OCI-LY1 (cell line): ENCODE measurements around the gene ZP1.

ENCODE experiments used
- H2AFZ ChIP-seq: fragments of 200-600 bp; sonication (generic), shearing (Covaris generic); 2 replicates; pipeline ENCODE4 v1.6.0; 2014; ENCODE audit warnings: antibody characterized with exemption, mild to moderate bottlenecking, low read length
- H3F3A ChIP-seq: fragments of 200-600 bp; sonication (generic), shearing (Covaris generic); 2 replicates; pipeline ENCODE4 v1.6.0; 2014; ENCODE audit warnings: mild to moderate bottlenecking, antibody characterized with exemption, low read length, moderate library complexity; ENCODE audit not compliant: insufficient read depth
- H3K27ac ChIP-seq: fragments of 200-600 bp; sonication (generic); 2 replicates; pipeline ENCODE4 v1.5.1; 2014; ENCODE audit warnings: low read length, mixed run types, mild to moderate bottlenecking, low read depth; ENCODE audit not compliant: poor library complexity, severe bottlenecking
- H3K27me3 ChIP-seq: fragments of 200-600 bp; sonication (generic); 2 replicates; pipeline ENCODE4 v1.6.0; 2014; ENCODE audit warnings: antibody characterized with exemption, mild to moderate bottlenecking, low read length, moderate library complexity; ENCODE audit not compliant: insufficient read depth
- H3K36me3 ChIP-seq: fragments of 200-600 bp; sonication (generic); 2 replicates; pipeline ENCODE4 v1.6.1; 2014; ENCODE audit warnings: mild to moderate bottlenecking, antibody characterized with exemption, low read length, moderate library complexity, mixed read lengths; ENCODE audit not compliant: insufficient read depth
- H3K4me1 ChIP-seq: fragments of 200-600 bp; sonication (generic); 2 replicates; pipeline ENCODE4 v1.5.1; 2014; ENCODE audit warnings: mild to moderate bottlenecking, low read length, moderate library complexity; ENCODE audit not compliant: insufficient read depth, severe bottlenecking
- H3K4me2 ChIP-seq: fragments of 200-600 bp; sonication (generic), shearing (Covaris generic); 2 replicates; pipeline ENCODE4 v1.6.1; 2014; ENCODE audit warnings: low read length
- H3K4me3 ChIP-seq: fragments of 200-600 bp; sonication (generic); 2 replicates; pipeline ENCODE4 v1.5.1; 2014; ENCODE audit warnings: low read length, low read depth, mild to moderate bottlenecking, mixed read lengths; ENCODE audit not compliant: poor library complexity, severe bottlenecking
- H3K79me2 ChIP-seq: fragments of 200-600 bp; shearing (Covaris generic); 2 replicates; pipeline ENCODE4 v1.6.1; 2016; ENCODE audit warnings: mixed run types, low read length, mixed read lengths; ENCODE audit not compliant: insufficient read depth
- H3K9ac ChIP-seq: fragments of 200-600 bp; sonication (generic), shearing (Covaris generic); 2 replicates; pipeline ENCODE4 v1.6.1; 2014; ENCODE audit warnings: mild to moderate bottlenecking, low read length, mixed read lengths
- H3K9me2 ChIP-seq: fragments of 200-600 bp; sonication (generic), shearing (Covaris generic); 2 replicates; pipeline ENCODE4 v1.6.1; 2014; ENCODE audit warnings: low read depth, mild to moderate bottlenecking, low read length, mixed read lengths
- H3K9me3 ChIP-seq: fragments of 200-600 bp; shearing (Covaris generic); 2 replicates; pipeline ENCODE4 v1.6.1; 2014; ENCODE audit warnings: low read length, mixed read lengths
- H4K20me1 ChIP-seq: fragments of 200-600 bp; sonication (generic), shearing (Covaris generic); 2 replicates; pipeline ENCODE4 v1.6.0; 2016; ENCODE audit warnings: mild to moderate bottlenecking, low read length; ENCODE audit not compliant: insufficient read depth
- CTCF ChIP-seq: fragments of 200-600 bp; sonication (generic), shearing (Covaris generic); IDR thresholded peaks from 2 replicates; pipeline ENCODE4 v1.5.1; 2017; ENCODE audit warnings: mild to moderate bottlenecking, antibody characterized with exemption, low read length, moderate library complexity, mixed read lengths
- EZH2 ChIP-seq: fragments of 200-600 bp; sonication (generic), shearing (Covaris generic); IDR thresholded peaks from 2 replicates; pipeline ENCODE4 v1.8.0; 2017; ENCODE audit warnings: borderline replicate concordance, mixed run types, mild to moderate bottlenecking, antibody characterized with exemption, low read length, moderate library complexity, mixed read lengths

The ZP1 gene

GRCh38 chr11:60845338-60845737 lies 22.0 kb upstream of the ZP1 start:
- no peaks in the 10 kb centered on the region for H4K20me1 ChIP-seq
- H3K9ac ChIP-seq = peak overlapping the region; percentile 73; the same call in 1 of the 2 replicates
- H3K27ac ChIP-seq = no peak overlapping the region
- H3K36me3 ChIP-seq = peaks cover 40% of the 10 kb centered on the region
- peaks cover 33% of the 10 kb centered on the region for H3K4me1 ChIP-seq
- H3K27me3 ChIP-seq = no peaks in the 10 kb centered on the region
- TF ChIP-seq CTCF (no peak), EZH2 (no peak)
- no peaks in the 10 kb centered on the region for H3K9me2 ChIP-seq
- no peak overlapping the region for H2AFZ ChIP-seq
- peak overlapping the region; percentile 79 for H3K4me2 ChIP-seq
- H3K4me3 ChIP-seq = peak overlapping the region; percentile 71
- H3K9me3 ChIP-seq = no peaks in the 10 kb centered on the region
- H3F3A ChIP-seq = no peaks in the 10 kb centered on the region
- H3K79me2 ChIP-seq = peaks cover 26% of the 10 kb centered on the region

GRCh38 chr11:60847281-60847680 lies 20.1 kb upstream of the ZP1 start:
- Histone ChIP-seq H3K36me3 (peaks cover 53% of the 10 kb centered on the region), H3K27me3 (no peaks in the 10 kb centered on the region), H3K27ac (no peak overlapping the region), H3K79me2 (peaks cover 24% of the 10 kb centered on the region), H2AFZ (no peak overlapping the region), H3K9ac (no peak overlapping the region), H3F3A (no peaks in the 10 kb centered on the region), H3K4me2 (no peak overlapping the region), H3K9me3 (no peaks in the 10 kb centered on the region), H3K4me1 (peaks cover 25% of the 10 kb centered on the region), H4K20me1 (no peaks in the 10 kb centered on the region), H3K9me2 (no peaks in the 10 kb centered on the region), H3K4me3 (no peak overlapping the region)
- no peak for TF ChIP-seq CTCF
- no peak for TF ChIP-seq EZH2

- no peak overlapping the region for H3K4me2 ChIP-seq
These were observed 19.4 kb upstream of the ZP1 start for GRCh38 chr11:60847896-60848295.

More at GRCh38 chr11:60847896-60848295, 19.4 kb upstream of the ZP1 start:
- Histone ChIP-seq H3K9me2 (no peaks in the 10 kb centered on the region), H3K27ac (no peak overlapping the region), H3K36me3 (peaks cover 58% of the 10 kb centered on the region), H3K27me3 (no peaks in the 10 kb centered on the region), H3K4me3 (no peak overlapping the region), H3K4me1 (peaks cover 25% of the 10 kb centered on the region), H3K9ac (no peak overlapping the region), H4K20me1 (no peaks in the 10 kb centered on the region), H2AFZ (no peak overlapping the region), H3K9me3 (no peaks in the 10 kb centered on the region), H3K79me2 (peaks cover 18% of the 10 kb centered on the region), H3F3A (no peaks in the 10 kb centered on the region)
- no peak for TF ChIP-seq EZH2
- TF ChIP-seq CTCF = no peak
